Chondrocyte (in vitro differentiated cells): Measurements from ENCODE around the gene TCAP. TPM values are rescaled to one million over a fixed set of nuclear protein-coding genes. Genes with fewer than 3 reads are reported as not detected.

Experiments used
- DNase-seq: peaks from one replicate; pipeline ENCODE4 v3.0.0; 2021; ENCODE audit warnings: mixed read lengths, low spot score
- H3K27ac Mint-ChIP-seq: one replicate; pipeline ENCODE4 v1.8.0; 2021; ENCODE audit warnings: mild to moderate bottlenecking, moderate library complexity, mixed read lengths; ENCODE audit not compliant: unreplicated experiment
- H3K27me3 Mint-ChIP-seq: 2 replicates; pipeline ENCODE4 v1.8.0; 2021; ENCODE audit warnings: low read depth, mixed read lengths
- H3K36me3 Mint-ChIP-seq: 2 replicates; pipeline ENCODE4 v1.8.0; 2021; ENCODE audit warnings: low read depth, mixed read lengths
- H3K4me1 Mint-ChIP-seq: 2 replicates; pipeline ENCODE4 v1.8.0; 2021; ENCODE audit warnings: low read depth, mild to moderate bottlenecking, mixed read lengths
- H3K4me3 Mint-ChIP-seq: one replicate; pipeline ENCODE4 v1.8.0; 2021; ENCODE audit warnings: mild to moderate bottlenecking, moderate library complexity, mixed read lengths; ENCODE audit not compliant: unreplicated experiment
- H3K9me3 Mint-ChIP-seq: 2 replicates; pipeline ENCODE4 v1.8.0; 2021; ENCODE audit warnings: low read depth, mixed read lengths
- CTCF ChIP-seq: fragments of 200-600 bp; sonication (generic); IDR thresholded peaks from 2 replicates; pipeline ENCODE4 v1.5.0; 2021; ENCODE audit warnings: antibody characterized with exemption, mild to moderate bottlenecking, moderate library complexity
- total RNA-seq: library from RNA; stranded (reverse); gene quantifications from 3 replicates; pipeline ENCODE4 v1.2.1, GENCODE V29; 2021

The TCAP gene
- total RNA-seq, 1 donor from 2014 or later, result 0.77 TPM

DNA sequence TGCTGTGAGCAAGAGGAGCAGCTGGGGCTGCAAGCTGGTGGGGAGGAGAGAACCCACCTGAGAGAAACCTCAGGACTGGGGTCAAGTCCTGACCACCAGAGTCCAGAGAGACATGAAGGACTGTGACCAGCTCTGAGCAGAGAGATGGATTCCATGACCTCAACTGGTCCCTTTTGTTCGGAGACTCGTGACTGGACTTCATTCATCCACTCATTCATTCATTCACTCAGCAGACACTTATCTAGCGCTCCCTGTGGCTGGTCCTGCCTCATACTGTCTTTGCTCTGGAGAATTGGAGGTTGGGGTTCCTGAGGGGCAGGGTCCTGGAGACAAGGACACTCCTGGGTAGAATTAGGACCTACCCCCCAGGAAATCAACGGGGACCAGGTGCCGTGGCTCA, 38.8 kb downstream of the TCAP start:
- DNase-seq, result no peak
- H3K9me3 Mint-ChIP-seq, result no peaks in the 10 kb centered on the region
- H3K4me1 Mint-ChIP-seq, result peaks cover 49% of the 10 kb centered on the region
- no peak overlapping the region for H3K4me3 Mint-ChIP-seq
- peaks cover 4% of the 10 kb centered on the region for H3K36me3 Mint-ChIP-seq
- H3K27ac Mint-ChIP-seq, result no peak overlapping the region
- no peak for TF ChIP-seq CTCF
- H3K27me3 Mint-ChIP-seq, result no peaks in the 10 kb centered on the region

- H3K27ac Mint-ChIP-seq, result no peak overlapping the region
- no peaks in the 10 kb centered on the region for H3K9me3 Mint-ChIP-seq
- TF ChIP-seq CTCF, result peak; percentile 60
- H3K36me3 Mint-ChIP-seq, result peaks cover 9% of the 10 kb centered on the region
- H3K4me3 Mint-ChIP-seq, result no peak overlapping the region
- H3K4me1 Mint-ChIP-seq, result peaks cover 40% of the 10 kb centered on the region
- no peaks in the 10 kb centered on the region for H3K27me3 Mint-ChIP-seq
- no peak for DNase-seq
Observed at GRCh38 chr17:39704821-39705551, 39.8 kb downstream of the TCAP start.

DNA sequence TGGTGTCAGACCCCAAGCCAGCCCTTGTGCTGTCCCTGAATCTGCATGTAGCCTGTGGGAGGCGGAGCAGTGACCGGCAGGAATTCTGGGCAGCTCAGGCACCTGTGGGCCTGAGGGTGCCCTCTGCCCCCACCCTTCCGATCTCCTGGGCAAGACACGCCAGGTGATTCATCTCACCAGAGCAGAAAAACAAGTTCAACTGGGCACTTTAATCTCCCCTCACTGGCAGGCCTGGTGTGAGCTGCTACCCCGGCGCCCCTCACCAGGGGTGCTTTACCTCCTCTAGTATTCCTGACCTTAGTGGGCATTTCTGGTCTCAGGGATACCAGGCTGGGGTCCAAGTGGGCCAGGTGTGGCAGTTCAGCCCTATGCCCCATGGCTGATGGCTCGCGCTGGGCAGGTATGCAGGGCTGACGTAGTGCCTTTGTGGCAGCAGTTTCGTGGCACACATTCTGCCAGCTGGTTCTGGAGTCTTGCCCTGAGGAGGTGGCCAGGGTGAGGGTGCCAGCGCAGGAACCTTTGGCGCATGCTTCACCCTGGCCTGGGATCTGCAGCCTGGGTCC, 40.7 kb downstream of the TCAP start:
- Mint-ChIP-seq H3K27me3 (no peaks in the 10 kb centered on the region), H3K4me3 (no peak overlapping the region), H3K27ac (no peak overlapping the region), H3K4me1 (peaks cover 37% of the 10 kb centered on the region), H3K36me3 (peaks cover 9% of the 10 kb centered on the region), H3K9me3 (no peaks in the 10 kb centered on the region)
- TF ChIP-seq CTCF, result no peak
- DNase-seq, result no peak

DNA sequence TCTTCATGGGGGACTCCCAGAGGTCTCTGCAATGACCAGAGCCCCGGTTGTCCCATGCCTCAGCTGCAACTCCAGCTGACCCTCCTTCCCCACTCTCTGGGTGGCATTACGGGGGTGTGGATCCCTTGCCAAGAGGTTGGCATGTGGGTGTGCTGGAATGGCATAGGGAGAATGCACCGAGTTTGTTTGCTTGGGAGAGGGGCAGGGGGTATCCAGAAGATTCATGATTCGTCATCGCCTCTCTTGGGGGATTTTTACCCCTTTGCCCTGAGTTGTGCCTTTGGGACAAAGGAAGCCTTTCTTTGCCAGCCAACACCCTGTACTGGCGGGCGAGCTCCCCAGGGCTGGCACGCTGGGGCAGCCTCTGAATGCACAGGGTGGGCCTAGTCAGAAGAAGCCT, 41.2 kb downstream of the TCAP start:
- H3K27me3 Mint-ChIP-seq, result no peaks in the 10 kb centered on the region
- H3K4me3 Mint-ChIP-seq, result no peak overlapping the region
- no peaks in the 10 kb centered on the region for H3K9me3 Mint-ChIP-seq
- no peak for TF ChIP-seq CTCF
- peaks cover 32% of the 10 kb centered on the region for H3K4me1 Mint-ChIP-seq
- no peak overlapping the region for H3K27ac Mint-ChIP-seq
- DNase-seq, result no peak
- peaks cover 9% of the 10 kb centered on the region for H3K36me3 Mint-ChIP-seq

DNA sequence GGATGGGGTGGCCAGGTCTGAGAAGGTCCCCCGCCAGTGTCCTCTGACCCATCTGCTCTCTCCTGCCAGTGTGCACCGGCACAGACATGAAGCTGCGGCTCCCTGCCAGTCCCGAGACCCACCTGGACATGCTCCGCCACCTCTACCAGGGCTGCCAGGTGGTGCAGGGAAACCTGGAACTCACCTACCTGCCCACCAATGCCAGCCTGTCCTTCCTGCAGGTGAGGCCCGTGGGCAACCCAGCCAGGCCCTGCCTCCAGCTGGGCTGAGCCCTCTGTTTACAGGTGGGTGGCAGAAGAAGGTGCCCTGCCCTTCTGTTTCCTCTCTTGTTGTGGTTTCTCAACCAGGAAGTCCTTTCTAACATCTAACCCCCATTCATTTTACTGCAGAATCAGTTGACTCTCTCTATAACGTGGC, 41.8 kb downstream of the TCAP start:
- peaks cover 26% of the 10 kb centered on the region for H3K4me1 Mint-ChIP-seq
- no peak for TF ChIP-seq CTCF
- peaks cover 12% of the 10 kb centered on the region for H3K36me3 Mint-ChIP-seq
- no peak for DNase-seq
- no peaks in the 10 kb centered on the region for H3K27me3 Mint-ChIP-seq
- H3K4me3 Mint-ChIP-seq, result no peak overlapping the region
- no peaks in the 10 kb centered on the region for H3K9me3 Mint-ChIP-seq
- no peak overlapping the region for H3K27ac Mint-ChIP-seq
